HFFc6 (cell line): Measurements from ENCODE around the gene IL24. TPM values are rescaled to one million over a fixed set of nuclear protein-coding genes. Genes with fewer than 3 reads are reported as not detected.

Experiments
- DNase-seq: peaks from one replicate; pipeline ENCODE4 v3.0.0-alpha.2; 2018
- H3K27ac Mint-ChIP-seq: 2 replicates; pipeline ENCODE4 v1.8.0; 2020; ENCODE audit warnings: mild to moderate bottlenecking, mixed read lengths
- H3K27me3 Mint-ChIP-seq: 2 replicates; pipeline ENCODE4 v1.8.0; 2021; ENCODE audit warnings: mild to moderate bottlenecking, moderate library complexity, mixed read lengths; ENCODE audit not compliant: insufficient read depth
- H3K36me3 Mint-ChIP-seq: 2 replicates; pipeline ENCODE4 v1.8.0; 2021; ENCODE audit warnings: low read depth, mixed read lengths
- H3K4me1 Mint-ChIP-seq: 2 replicates; pipeline ENCODE4 v1.8.0; 2020; ENCODE audit warnings: low read depth, mixed read lengths
- H3K4me3 Mint-ChIP-seq: 2 replicates; pipeline ENCODE4 v1.8.0; 2020; ENCODE audit warnings: mild to moderate bottlenecking, moderate library complexity, mixed read lengths
- H3K9me3 Mint-ChIP-seq: 2 replicates; pipeline ENCODE4 v1.8.0; 2020; ENCODE audit warnings: mild to moderate bottlenecking, mixed read lengths
- total RNA-seq, 6 experiments: library from RNA; stranded (reverse); fragmentation: NEBNext Ultra II Directional; extraction: Animal tissue kit (Norgen Biotek cat#: 25700); gene quantifications; 2 replicates in 1 of 6; 3 replicates in 5 of 6; pipeline ENCODE4 v1.2.3, GENCODE V29; 2021
- TF ChIP-seq, protein P1 (sequence below): fragments of 200-600 bp; sonication (generic); IDR thresholded peaks from 2 replicates; pipeline ENCODE4 v1.5.0; 2021; ENCODE audit warnings: antibody characterized with exemption, mild to moderate bottlenecking

The IL24 gene
- total RNA-seq, 6 experiments from 2014 or later = 0.24 TPM; not detected in 5

DNA sequence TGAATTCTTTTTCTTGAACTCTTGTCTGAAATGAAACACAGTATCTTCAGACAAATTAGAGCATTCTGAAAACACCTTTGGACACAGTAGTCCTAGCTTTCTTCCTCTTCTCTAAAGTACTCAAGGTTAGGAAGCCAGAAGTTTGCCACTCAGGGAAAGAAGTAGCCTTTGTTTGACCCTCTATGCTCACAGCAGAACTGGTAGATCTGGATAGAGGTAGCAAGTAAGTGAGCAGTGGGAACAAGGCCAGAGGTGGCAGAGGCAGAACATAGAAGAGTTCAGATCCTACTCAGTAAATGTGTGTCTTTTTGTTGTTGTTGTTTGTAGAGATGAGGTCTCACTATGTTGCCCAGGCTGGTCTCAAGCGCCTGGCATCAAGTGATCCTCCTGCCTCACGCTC is 56.4 kb downstream of the IL24 start:
- Mint-ChIP-seq H3K4me1 (peaks cover 6% of the 10 kb centered on the region; the same call in 1 of the 2 replicates), H3K27ac (no peak overlapping the region), H3K27me3 (peaks cover 38% of the 10 kb centered on the region), H3K4me3 (no peak overlapping the region), H3K36me3 (no peaks in the 10 kb centered on the region), H3K9me3 (no peaks in the 10 kb centered on the region; the same call in 1 of the 2 replicates)
- DNase-seq = no peak
- TF ChIP-seq, protein P1, sequence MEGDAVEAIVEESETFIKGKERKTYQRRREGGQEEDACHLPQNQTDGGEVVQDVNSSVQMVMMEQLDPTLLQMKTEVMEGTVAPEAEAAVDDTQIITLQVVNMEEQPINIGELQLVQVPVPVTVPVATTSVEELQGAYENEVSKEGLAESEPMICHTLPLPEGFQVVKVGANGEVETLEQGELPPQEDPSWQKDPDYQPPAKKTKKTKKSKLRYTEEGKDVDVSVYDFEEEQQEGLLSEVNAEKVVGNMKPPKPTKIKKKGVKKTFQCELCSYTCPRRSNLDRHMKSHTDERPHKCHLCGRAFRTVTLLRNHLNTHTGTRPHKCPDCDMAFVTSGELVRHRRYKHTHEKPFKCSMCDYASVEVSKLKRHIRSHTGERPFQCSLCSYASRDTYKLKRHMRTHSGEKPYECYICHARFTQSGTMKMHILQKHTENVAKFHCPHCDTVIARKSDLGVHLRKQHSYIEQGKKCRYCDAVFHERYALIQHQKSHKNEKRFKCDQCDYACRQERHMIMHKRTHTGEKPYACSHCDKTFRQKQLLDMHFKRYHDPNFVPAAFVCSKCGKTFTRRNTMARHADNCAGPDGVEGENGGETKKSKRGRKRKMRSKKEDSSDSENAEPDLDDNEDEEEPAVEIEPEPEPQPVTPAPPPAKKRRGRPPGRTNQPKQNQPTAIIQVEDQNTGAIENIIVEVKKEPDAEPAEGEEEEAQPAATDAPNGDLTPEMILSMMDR = no peak

Other genes with a start within 250 kb of the IL24 start
- 10 to 100 TPM; 80.0 to 89.1 (median 86.0) TPM for gene MAPKAPK2, start 212.5 kb upstream of the IL24 start, total RNA-seq
- not detected for gene IL19, start 126.7 kb upstream of the IL24 start, total RNA-seq
- gene IL10, start 124.9 kb upstream of the IL24 start, total RNA-seq = not detected
- not detected for gene IL20, start 31.8 kb upstream of the IL24 start, total RNA-seq
- gene FCMR, start 24.5 kb downstream of the IL24 start, total RNA-seq = 1 to 10 TPM in 2 of 6 experiments, under 1 TPM in 4; 0.28 to 1.3 (median 0.67) TPM
- gene PIGR, start 49.0 kb downstream of the IL24 start, total RNA-seq = under 1 TPM in 2 of 6 experiments, not detected in 4; 0.14 to 0.26 TPM
- not detected for gene FCAMR, start 73.0 kb downstream of the IL24 start, total RNA-seq
- under 1 TPM; 0.02 to 0.09 (median 0.06) TPM for gene C1orf116, start 135.3 kb downstream of the IL24 start, total RNA-seq
- 10 to 100 TPM in 1 of 6 experiments, 1 to 10 TPM in 5; 6.5 to 10.6 (median 7.1) TPM for gene YOD1, start 153.8 kb downstream of the IL24 start, total RNA-seq
- 1 to 10 TPM; 2.5 to 7.0 (median 3.2) TPM for gene PFKFB2, start 155.8 kb downstream of the IL24 start, total RNA-seq
- under 1 TPM in 5 of 6 experiments, not detected in 1; 0.15 to 0.59 (median 0.24) TPM for gene C4BPB, start 191.4 kb downstream of the IL24 start, total RNA-seq
- gene C4BPA, start 206.8 kb downstream of the IL24 start, total RNA-seq = not detected